SIG-M5 treated with dmso at 0.1 percent for 504 hours (cell line): Measurements from ENCODE around the gene RHOXF2.
A peak's percentile ranks its signal among the peaks of the same experiment; 100 is the strongest.
"Not testable (repeated sequence)": the region's sequence is repeated elsewhere in the genome, so short reads cannot be mapped to it uniquely, and the experiment has no call there.

Experiments used
- DNase-seq: peaks from one replicate; lab custom pipeline; 2025; ENCODE audit not compliant: unreplicated experiment; lab: John Stamatoyannopoulos, UW

RHOXF2 gene

DNA sequence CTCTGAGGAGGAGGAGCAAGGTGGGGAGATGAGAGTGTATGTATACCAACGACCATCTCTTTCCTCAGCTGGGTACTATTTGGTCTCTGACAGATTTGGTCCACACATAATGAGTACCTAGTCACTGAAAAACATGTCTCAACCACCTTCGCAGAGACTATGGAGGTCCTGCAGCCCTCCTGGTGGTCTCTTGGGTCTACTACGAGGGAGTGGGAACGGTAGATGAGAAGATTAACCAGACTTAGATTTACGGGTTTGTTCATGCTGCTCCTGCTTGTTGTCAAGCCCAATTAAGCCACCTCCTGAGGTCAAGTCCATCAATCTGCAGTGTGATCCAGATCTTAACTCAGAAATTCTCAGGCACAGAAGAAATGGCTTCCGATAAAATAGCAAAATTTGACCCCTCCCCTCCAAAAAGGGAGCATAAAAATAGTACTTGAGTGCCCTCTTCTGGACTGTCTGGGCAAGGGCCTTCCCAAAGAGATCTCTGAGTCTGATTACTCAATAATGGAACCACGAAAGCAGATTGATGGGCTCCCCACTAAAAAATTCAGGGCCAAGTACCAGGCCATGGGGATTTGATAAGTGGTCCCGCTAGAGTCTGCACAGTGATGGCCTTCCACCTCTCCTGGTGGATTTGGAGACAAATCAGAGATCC lies 38.3 kb downstream of the RHOXF2 start:
- not testable (repeated sequence) for DNase-seq

DNA sequence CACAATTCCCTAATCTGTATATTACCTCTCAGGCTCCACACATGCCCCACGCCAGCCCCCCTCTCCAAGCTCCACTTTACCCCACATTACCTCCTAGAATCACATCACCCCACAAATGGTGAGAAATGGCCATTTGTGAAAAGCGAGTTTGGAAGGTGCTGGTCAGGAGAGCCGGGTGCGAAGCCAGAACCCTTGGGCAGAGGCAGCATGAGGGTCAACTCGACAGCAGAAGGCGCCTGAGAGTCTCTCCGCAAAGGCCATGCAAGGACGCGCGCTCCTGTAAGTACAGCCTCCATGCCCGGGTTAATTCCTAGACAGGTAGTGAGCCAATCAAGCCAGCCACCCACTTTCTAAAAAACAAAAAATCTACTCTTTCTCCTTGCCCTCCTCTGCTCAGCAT lies 42.4 kb downstream of the RHOXF2 start:
- DNase-seq: no peak

DNA sequence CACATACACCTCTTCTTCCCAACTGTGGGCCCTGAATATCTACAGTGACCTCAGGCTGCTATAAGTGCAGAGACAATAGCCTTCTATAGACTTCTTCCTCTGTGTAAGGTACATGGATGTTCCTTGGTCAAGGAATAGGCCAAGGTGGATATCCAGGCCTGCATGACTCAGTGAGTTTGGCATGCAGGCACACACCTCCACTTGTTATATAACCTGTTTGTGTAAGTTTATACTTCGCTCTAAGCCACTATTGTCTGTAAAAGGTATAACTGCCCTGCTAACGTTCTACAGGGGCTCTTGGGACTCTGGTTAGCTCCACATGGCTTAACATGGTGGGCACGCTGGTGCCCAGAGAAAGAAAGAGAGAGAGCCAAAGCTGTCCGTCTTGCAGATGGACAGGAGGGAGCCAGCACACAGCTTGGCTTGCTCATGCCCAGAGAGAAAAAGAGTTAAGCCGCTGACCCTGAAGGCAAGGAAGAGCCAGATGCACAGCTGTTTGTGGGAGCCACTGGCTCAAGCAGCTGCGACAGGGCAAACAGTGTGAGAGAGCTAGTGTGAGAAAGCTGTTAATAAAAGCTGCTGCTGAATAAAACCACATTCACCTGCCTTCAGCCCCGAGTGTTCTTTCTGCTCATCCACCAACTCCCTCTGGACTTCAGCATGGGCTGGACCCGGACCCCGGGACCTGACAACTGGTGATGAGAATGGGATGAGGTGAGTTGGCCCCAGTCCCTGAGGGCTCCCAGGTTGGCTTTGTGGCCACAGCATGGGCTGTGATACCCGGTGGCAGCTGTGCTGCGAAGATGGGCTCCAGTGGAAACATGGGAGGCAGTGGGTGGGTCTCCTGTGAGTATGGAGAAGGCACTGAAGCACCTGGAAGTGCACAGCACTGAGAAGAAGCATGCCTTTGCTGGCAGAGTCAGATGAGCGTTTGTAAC lies 47.7 kb downstream of the RHOXF2 start:
- no peak for DNase-seq

DNA sequence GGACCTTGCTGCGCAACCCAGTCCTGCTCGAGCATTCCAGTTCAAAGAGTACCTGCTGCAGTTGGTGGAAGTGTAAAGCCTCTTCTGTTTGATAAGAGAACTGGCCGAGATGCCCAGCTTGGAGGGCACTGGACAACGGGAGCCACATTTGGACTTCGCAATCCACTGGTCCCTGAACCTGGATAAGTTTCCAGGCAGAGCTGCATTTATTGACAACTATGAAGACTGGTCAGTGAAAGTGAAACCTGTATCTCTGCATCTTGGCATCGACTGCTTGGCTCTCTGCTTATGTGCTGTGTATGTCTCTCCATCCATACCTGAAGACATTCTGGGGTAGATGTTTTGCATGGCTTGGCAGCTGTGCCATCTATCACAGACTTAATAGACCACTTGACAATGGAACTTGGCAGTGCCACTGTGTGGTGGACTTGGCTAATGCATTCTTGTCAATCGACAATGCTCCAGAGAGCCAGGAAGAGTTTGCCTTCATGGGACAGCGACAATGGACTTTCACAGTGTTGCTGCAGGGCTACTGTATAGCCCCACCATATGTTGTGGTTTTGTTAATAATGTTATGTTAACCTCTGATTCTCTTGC lies 48.7 kb downstream of the RHOXF2 start:
- no peak for DNase-seq

DNA sequence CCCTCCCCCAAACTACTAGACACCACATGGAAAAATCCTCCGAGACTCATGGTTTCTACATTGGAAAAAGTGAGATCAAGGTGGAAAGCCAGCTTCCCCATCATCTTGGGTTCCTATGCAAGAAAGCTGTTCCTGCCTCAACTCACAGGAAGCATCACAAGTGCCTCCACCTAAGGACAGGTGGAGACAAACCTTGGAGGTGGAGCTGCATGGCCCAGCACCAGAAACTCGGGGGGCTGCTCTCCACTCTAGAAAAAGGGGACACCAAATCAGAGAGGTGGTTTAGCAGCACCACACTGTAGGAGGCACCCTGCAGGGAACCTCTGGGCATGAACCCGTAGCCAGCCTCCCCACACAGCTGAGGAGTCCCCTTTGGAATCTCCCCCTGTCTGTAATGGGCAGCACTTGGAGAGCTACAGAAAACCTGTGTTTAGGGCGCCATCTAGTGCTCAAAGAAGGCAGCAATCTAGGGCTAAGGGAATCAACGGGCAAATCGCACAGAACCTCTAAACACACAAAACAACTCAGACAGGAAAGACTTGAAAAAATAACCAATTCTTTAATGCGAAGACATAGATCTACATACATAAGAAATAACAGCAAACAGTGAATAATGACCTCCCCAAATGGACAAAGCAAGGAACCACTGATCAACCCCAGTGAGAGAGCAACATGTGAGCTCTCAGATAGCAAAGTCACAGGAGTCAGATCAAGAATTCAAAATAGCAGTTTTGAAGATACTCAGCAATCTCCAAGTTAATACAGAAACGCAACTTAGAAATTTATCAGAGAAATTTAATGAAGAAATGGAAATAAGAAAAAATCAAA lies 55.2 kb downstream of the RHOXF2 start:
- DNase-seq: peak; percentile 64
